Smooth muscle cell (in vitro differentiated cells): ENCODE measurements around the gene DMD. TPM values are rescaled to one million over a fixed set of nuclear protein-coding genes. Genes with fewer than 3 reads are reported as not detected.

Source experiments
- DNase-seq: peaks from one replicate; lab custom pipeline; 2025; ENCODE audit not compliant: unreplicated experiment; lab: John Stamatoyannopoulos, UW
- H2AFZ ChIP-seq: fragments of 200-600 bp; sonication (generic); 2 replicates; pipeline ENCODE4 v1.6.0; 2016; ENCODE audit warnings: antibody characterized with exemption, low read depth, mild to moderate bottlenecking
- H3F3A ChIP-seq: fragments of 200-600 bp; sonication (generic); 2 replicates; pipeline ENCODE4 v1.6.0; 2017; ENCODE audit warnings: antibody characterized with exemption, low read depth
- H3K27ac ChIP-seq: fragments of 200-600 bp; sonication (generic); 2 replicates; pipeline ENCODE4 v1.5.1; 2016; ENCODE audit warnings: low read depth, mild to moderate bottlenecking
- H3K27me3 ChIP-seq: fragments of 200-600 bp; sonication (generic); 2 replicates; pipeline ENCODE4 v1.6.1; 2016; ENCODE audit warnings: low read depth, mild to moderate bottlenecking
- H3K36me3 ChIP-seq: fragments of 200-600 bp; sonication (generic); 2 replicates; pipeline ENCODE4 v1.5.1; 2016; ENCODE audit warnings: low read depth
- H3K4me1 ChIP-seq: fragments of 200-600 bp; sonication (generic); 2 replicates; pipeline ENCODE4 v1.5.1; 2016; ENCODE audit warnings: low read depth
- H3K4me2 ChIP-seq: fragments of 200-600 bp; sonication (generic); 2 replicates; pipeline ENCODE4 v1.6.0; 2016; ENCODE audit warnings: mild to moderate bottlenecking
- H3K4me3 ChIP-seq: fragments of 200-600 bp; sonication (generic); 2 replicates; pipeline ENCODE4 v1.5.1; 2016; ENCODE audit warnings: mild to moderate bottlenecking
- H3K79me2 ChIP-seq: fragments of 200-600 bp; sonication (generic); 2 replicates; pipeline ENCODE4 v1.6.0; 2016; ENCODE audit warnings: low read depth, mild to moderate bottlenecking
- H3K9ac ChIP-seq: fragments of 200-600 bp; sonication (generic); 2 replicates; pipeline ENCODE4 v1.6.0; 2016; ENCODE audit warnings: low read depth
- H3K9me3 ChIP-seq: fragments of 200-600 bp; sonication (generic); replicated peaks from 2 replicates; pipeline ENCODE4 v1.5.1; 2016; ENCODE audit warnings: low read depth
- H4K20me1 ChIP-seq: fragments of 200-600 bp; sonication (generic); 2 replicates; pipeline ENCODE4 v1.6.0; 2016; ENCODE audit warnings: low read depth
- WGBS: methylation state at CpG from one replicate; pipeline ENCODE4 v1.1.7; 2016; ENCODE audit warnings: low lambda C conversion rate; 5-methylcytosine and 5-hydroxymethylcytosine counted together
- polyA plus RNA-seq: library from polyadenylated mRNA; unstranded; fragments of >200 nt; fragmentation: Nextera tagmentation; extraction: Ambion mirVana; gene quantifications from 2 replicates; pipeline ENCODE4 v1.2.1, GENCODE V29; 2016
- total RNA-seq: library from RNA; depleted of rRNA; stranded (reverse); fragments of >200 nt; gene quantifications from 2 replicates; pipeline ENCODE4 v1.2.3, GENCODE V29; 2014
- TF ChIP-seq, protein P1 (sequence below): fragments of 200-600 bp; sonication (generic); IDR thresholded peaks from 2 replicates; pipeline ENCODE4 v1.5.1; 2017; ENCODE audit warnings: borderline replicate concordance, mild to moderate bottlenecking, antibody characterized with exemption; ENCODE audit not compliant: insufficient read depth, poor library complexity, severe bottlenecking

DMD gene
- total and polyA plus RNA-seq, 2 experiments from 2014 or later, result 12.3 to 12.6 TPM

DNA sequence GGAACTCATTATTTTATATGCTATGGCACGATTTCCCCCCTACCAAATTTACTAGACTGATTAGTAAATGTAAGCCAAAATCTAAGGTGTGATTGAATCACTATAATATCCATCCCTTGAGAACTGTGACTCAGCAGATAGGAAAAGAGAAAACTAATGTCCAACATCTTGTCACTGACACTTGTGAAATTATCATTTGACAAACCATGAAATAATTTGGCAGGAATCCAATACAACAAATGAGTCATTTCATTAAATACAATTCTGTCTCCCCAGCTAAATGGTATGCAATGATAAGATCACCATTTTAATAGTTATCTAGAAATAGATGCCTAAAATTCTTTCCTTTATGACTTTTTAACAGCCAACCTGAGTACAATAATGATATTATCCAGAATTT is 462.3 kb downstream of the DMD start:
- WGBS, result 71% methylated on average over 1 of the region's 1 CpG
- no peak overlapping the region for H3K4me3 ChIP-seq
- TF ChIP-seq, protein P1, sequence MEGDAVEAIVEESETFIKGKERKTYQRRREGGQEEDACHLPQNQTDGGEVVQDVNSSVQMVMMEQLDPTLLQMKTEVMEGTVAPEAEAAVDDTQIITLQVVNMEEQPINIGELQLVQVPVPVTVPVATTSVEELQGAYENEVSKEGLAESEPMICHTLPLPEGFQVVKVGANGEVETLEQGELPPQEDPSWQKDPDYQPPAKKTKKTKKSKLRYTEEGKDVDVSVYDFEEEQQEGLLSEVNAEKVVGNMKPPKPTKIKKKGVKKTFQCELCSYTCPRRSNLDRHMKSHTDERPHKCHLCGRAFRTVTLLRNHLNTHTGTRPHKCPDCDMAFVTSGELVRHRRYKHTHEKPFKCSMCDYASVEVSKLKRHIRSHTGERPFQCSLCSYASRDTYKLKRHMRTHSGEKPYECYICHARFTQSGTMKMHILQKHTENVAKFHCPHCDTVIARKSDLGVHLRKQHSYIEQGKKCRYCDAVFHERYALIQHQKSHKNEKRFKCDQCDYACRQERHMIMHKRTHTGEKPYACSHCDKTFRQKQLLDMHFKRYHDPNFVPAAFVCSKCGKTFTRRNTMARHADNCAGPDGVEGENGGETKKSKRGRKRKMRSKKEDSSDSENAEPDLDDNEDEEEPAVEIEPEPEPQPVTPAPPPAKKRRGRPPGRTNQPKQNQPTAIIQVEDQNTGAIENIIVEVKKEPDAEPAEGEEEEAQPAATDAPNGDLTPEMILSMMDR, result no peak

DNA sequence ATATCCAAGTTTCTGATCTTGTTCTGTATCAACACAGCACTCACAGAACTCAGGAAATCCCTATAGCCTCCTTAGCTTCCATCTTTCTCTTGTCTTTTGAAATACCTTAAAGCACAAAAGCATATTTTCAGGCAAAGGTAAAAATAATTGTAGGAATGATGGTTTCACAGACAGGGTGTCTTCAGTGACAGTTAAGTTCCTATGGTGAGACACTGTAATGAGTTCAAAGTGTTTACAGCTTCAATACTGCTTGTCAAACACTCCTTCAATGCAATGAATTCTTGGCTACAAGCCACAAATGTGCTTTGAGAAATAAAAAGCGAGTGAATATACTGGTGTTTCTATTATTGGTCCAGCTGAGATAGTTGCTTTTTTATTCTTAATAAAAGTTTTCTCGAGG is 466.0 kb downstream of the DMD start:
- no peaks in the 10 kb centered on the region for H3K79me2 ChIP-seq
- no peaks in the 10 kb centered on the region for H3F3A ChIP-seq
- no peaks in the 10 kb centered on the region for H3K4me1 ChIP-seq
- TF ChIP-seq, protein P1, result no peak
- no peaks in the 10 kb centered on the region for H3K36me3 ChIP-seq
- H3K27ac ChIP-seq, result no peak overlapping the region
- H2AFZ ChIP-seq, result no peak overlapping the region
- no peak overlapping the region for H3K9ac ChIP-seq
- no peaks in the 10 kb centered on the region for H3K27me3 ChIP-seq
- no peaks in the 10 kb centered on the region for H3K9me3 ChIP-seq
- no peak for DNase-seq
- no peak overlapping the region for H3K4me3 ChIP-seq
- H3K4me2 ChIP-seq, result no peak overlapping the region
- no peaks in the 10 kb centered on the region for H4K20me1 ChIP-seq
- WGBS, result 83% methylated on average over 2 of the region's 2 CpGs

More for the DNA sequence above, 462.3 kb downstream of the DMD start:
- no peak overlapping the region for H3K4me2 ChIP-seq
- no peaks in the 10 kb centered on the region for H3K4me1 ChIP-seq
- H2AFZ ChIP-seq, result no peak overlapping the region
- no peaks in the 10 kb centered on the region for H3F3A ChIP-seq
- H3K9ac ChIP-seq, result no peak overlapping the region
- no peaks in the 10 kb centered on the region for H4K20me1 ChIP-seq
- no peaks in the 10 kb centered on the region for H3K36me3 ChIP-seq
- no peaks in the 10 kb centered on the region for H3K27me3 ChIP-seq
- no peak overlapping the region for H3K27ac ChIP-seq
- DNase-seq, result no peak
- no peaks in the 10 kb centered on the region for H3K9me3 ChIP-seq
- no peaks in the 10 kb centered on the region for H3K79me2 ChIP-seq

DNA sequence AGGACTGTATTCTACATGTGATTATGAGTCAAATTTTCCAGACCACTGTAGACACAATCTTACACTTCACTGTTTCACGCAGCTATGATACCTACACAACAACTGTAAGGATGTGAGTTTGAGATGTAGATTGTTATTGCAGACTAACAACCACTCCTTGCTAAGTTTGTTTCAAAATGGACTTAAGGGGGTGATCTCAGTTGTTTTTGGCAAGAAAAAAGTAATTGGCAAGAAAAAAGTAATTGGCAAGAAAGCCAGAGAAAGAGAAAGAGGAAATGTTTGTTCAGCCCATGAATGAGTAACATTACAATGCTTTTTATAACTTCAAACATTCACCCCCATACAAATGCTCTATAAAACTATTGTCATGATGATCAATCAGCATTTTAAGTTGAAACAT is 466.4 kb downstream of the DMD start:
- DNase-seq, result no peak
- TF ChIP-seq, protein P1, result no peak

DNA sequence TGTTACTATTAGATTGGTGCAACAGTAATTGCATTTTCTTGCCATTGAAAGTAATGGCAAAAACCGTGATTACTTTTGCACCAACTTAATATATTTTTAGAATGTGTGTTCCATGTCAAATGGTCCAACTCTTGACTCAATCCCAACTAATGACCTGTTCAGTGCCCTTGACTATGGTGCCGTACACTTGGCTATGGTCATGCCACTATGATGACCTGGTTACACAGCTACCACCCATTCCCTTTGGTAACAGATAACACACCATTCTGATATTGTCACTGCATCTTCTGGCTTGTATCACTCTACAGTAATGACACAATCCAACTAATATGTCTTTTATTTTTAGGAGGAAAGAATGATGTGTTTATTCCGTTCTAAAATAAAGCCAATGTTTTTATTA is 469.4 kb downstream of the DMD start:
- DNase-seq, result no peak
- Histone ChIP-seq H3K4me1 (no peaks in the 10 kb centered on the region), H4K20me1 (no peaks in the 10 kb centered on the region), H3K27ac (no peak overlapping the region), H3K27me3 (no peaks in the 10 kb centered on the region), H3K9ac (no peak overlapping the region), H2AFZ (no peak overlapping the region), H3K36me3 (no peaks in the 10 kb centered on the region), H3F3A (no peaks in the 10 kb centered on the region), H3K4me3 (no peak overlapping the region), H3K9me3 (no peaks in the 10 kb centered on the region), H3K4me2 (no peak overlapping the region), H3K79me2 (no peaks in the 10 kb centered on the region)
- TF ChIP-seq, protein P1, result no peak
- WGBS, result 91% methylated on average over 3 of the region's 3 CpGs

More for the DNA sequence above, 466.4 kb downstream of the DMD start:
- Histone ChIP-seq H3K9me3 (no peaks in the 10 kb centered on the region), H3F3A (no peaks in the 10 kb centered on the region), H3K9ac (no peak overlapping the region), H3K4me2 (no peak overlapping the region), H3K4me3 (no peak overlapping the region), H2AFZ (no peak overlapping the region), H4K20me1 (no peaks in the 10 kb centered on the region), H3K27ac (no peak overlapping the region), H3K27me3 (no peaks in the 10 kb centered on the region), H3K4me1 (no peaks in the 10 kb centered on the region), H3K79me2 (no peaks in the 10 kb centered on the region), H3K36me3 (no peaks in the 10 kb centered on the region)
- WGBS, result 87% methylated on average over 1 of the region's 1 CpG
